H1 (cell line): Measurements from ENCODE around the gene ARHGEF28. TPM values are rescaled to one million over a fixed set of nuclear protein-coding genes. Genes with fewer than 3 reads are reported as not detected.

Experiments used
- CTCF ChIA-PET: fragments of 300-600 bp; sonication (Branson Sonifier 250); formaldehyde crosslinking; loops from one replicate; lab custom pipeline; 2021; ENCODE audit not compliant: partially characterized antibody; lab: Charles Lee
- POLR2A ChIA-PET: fragments of 300-600 bp; sonication (Branson Sonifier 250); formaldehyde crosslinking; loops from one replicate; lab custom pipeline; 2021; ENCODE audit warnings: inconsistent platforms; ENCODE audit not compliant: partially characterized antibody; lab: Charles Lee
- DNase-seq, 2 experiments: peaks; one replicate each; pipeline versions ENCODE4 v3.0.0 to v3.0.0-alpha.2; 2010 to 2022; ENCODE audit warnings: low spot score in 2 of 2, low read depth in 1 of 2, mixed read lengths in 1 of 2
- FAIRE-seq: peaks from 2 replicates; lab custom pipeline; 2011; peaks lifted over from hg19 to GRCh38; lab: Jason Lieb, UNC
- H2AFZ ChIP-seq: 2 replicates; pipeline ENCODE4 v1.8.1; 2012; ENCODE audit warnings: low read length, inconsistent platforms
- H2AK5ac ChIP-seq: 2 replicates; pipeline ENCODE4 v1.6.1; 2013; ENCODE audit warnings: low read depth, low read length
- H2BK120ac ChIP-seq: replicated peaks from 2 replicates; pipeline ENCODE3; 2013; ENCODE audit warnings: low read depth, low read length, inconsistent platforms
- H2BK12ac ChIP-seq: 2 replicates; pipeline ENCODE4 v1.6.1; 2013; ENCODE audit warnings: low read depth, low read length
- H2BK15ac ChIP-seq: 2 replicates; pipeline ENCODE4 v1.6.1; 2013; ENCODE audit warnings: low read length
- H2BK20ac ChIP-seq: 2 replicates; pipeline ENCODE4 v1.6.1; 2013; ENCODE audit warnings: low read length
- H2BK5ac ChIP-seq: 2 replicates; pipeline ENCODE4 v1.6.1; 2013; ENCODE audit warnings: low read depth, low read length
- H3K14ac ChIP-seq: 2 replicates; pipeline ENCODE4 v1.6.1; 2013; ENCODE audit warnings: inconsistent platforms; ENCODE audit not compliant: insufficient read length
- H3K18ac ChIP-seq: 2 replicates; pipeline ENCODE4 v1.6.1; 2013; ENCODE audit warnings: low read length; ENCODE audit errors: extremely low read depth
- H3K23ac ChIP-seq: 2 replicates; pipeline ENCODE4 v1.6.1; 2013; ENCODE audit warnings: inconsistent platforms; ENCODE audit not compliant: insufficient read length
- H3K23me2 ChIP-seq: 2 replicates; pipeline ENCODE4 v1.6.1; 2013; ENCODE audit warnings: low read depth, low read length
- H3K27ac ChIP-seq: 2 replicates; pipeline ENCODE4 v1.6.1; 2011; ENCODE audit warnings: low read depth, low read length, inconsistent platforms
- H3K27me3 ChIP-seq, 4 experiments: replicated peaks in 1 of 4; 1 replicate in 1 of 4; 2 replicates in 3 of 4; pipeline versions ENCODE4 v1.6.1 to v1.8.1; 2011 to 2013; ENCODE audit warnings: low read length in 3 of 4, mild to moderate bottlenecking in 3 of 4, inconsistent platforms in 2 of 4, mixed read lengths in 2 of 4, moderate library complexity in 1 of 4; ENCODE audit not compliant: control insufficient read depth in 3 of 4, insufficient read depth in 3 of 4; ENCODE audit errors: extremely low read depth in 1 of 4
- H3K36me3 ChIP-seq, 4 experiments: 2 replicates each; pipeline versions ENCODE4 v1.6.1 to v1.8.1; 2011 to 2013; ENCODE audit warnings: mild to moderate bottlenecking in 4 of 4, low read length in 3 of 4, moderate library complexity in 2 of 4, control low read depth in 1 of 4, inconsistent platforms in 1 of 4; ENCODE audit not compliant: insufficient read depth in 4 of 4, control insufficient read depth in 2 of 4
- H3K4ac ChIP-seq: replicated peaks from 2 replicates; pipeline ENCODE3; 2013; ENCODE audit warnings: low read length, low read depth, mixed read lengths, inconsistent platforms; ENCODE audit not compliant: insufficient read length
- H3K4me1 ChIP-seq, 4 experiments: replicated peaks in 1 of 4; 1 replicate in 1 of 4; 2 replicates in 3 of 4; pipeline versions ENCODE4 v1.6.1 to v1.8.1; 2011 to 2013; ENCODE audit warnings: low read length in 3 of 4, inconsistent platforms in 2 of 4, mixed read lengths in 1 of 4; ENCODE audit not compliant: insufficient read depth in 4 of 4, control insufficient read depth in 3 of 4
- H3K4me2 ChIP-seq, 2 experiments: 2 replicates each; pipeline versions ENCODE4 v1.6.1 to v1.8.1; 2011 to 2013; ENCODE audit warnings: low read depth in 2 of 2, low read length in 2 of 2, control low read depth in 1 of 2, inconsistent platforms in 1 of 2, mild to moderate bottlenecking in 1 of 2; ENCODE audit not compliant: insufficient read depth in 1 of 2
- H3K4me3 ChIP-seq, 4 experiments: fragments of 200-600, 300-600 bp in 1 of 4; sonication (generic), shearing (Covaris generic), sonication (Bioruptor Twin) in 1 of 4; 2 replicates each; pipeline versions ENCODE4 v1.5.1 to v1.8.1; 2011 to 2016; ENCODE audit warnings: low read length in 4 of 4, low read depth in 3 of 4, control low read depth in 2 of 4, inconsistent platforms in 2 of 4, mild to moderate bottlenecking in 2 of 4, mixed read lengths in 1 of 4, moderate library complexity in 1 of 4; ENCODE audit not compliant: insufficient read depth in 2 of 4; ENCODE audit errors: extremely low read depth in 1 of 4
- H3K56ac ChIP-seq: replicated peaks from 2 replicates; pipeline ENCODE3; 2013; ENCODE audit warnings: low read depth, mild to moderate bottlenecking, mixed read lengths, low read length, inconsistent platforms; ENCODE audit not compliant: insufficient read length
- H3K79me1 ChIP-seq: 2 replicates; pipeline ENCODE4 v1.6.1; 2013; ENCODE audit warnings: low read depth, low read length, control low read depth
- H3K79me2 ChIP-seq, 2 experiments: 2 replicates each; pipeline versions ENCODE4 v1.6.1 to v1.8.1; 2012 to 2013; ENCODE audit warnings: low read length in 2 of 2, mild to moderate bottlenecking in 2 of 2, inconsistent platforms in 1 of 2; ENCODE audit not compliant: insufficient read depth in 2 of 2, control insufficient read depth in 1 of 2
- H3K9ac ChIP-seq, 4 experiments: replicated peaks in 1 of 4; 1 replicate in 1 of 4; 2 replicates in 3 of 4; pipeline versions ENCODE4 v1.6.1 to v1.8.1; 2011 to 2013; ENCODE audit warnings: low read depth in 3 of 4, low read length in 3 of 4, control low read depth in 2 of 4, mild to moderate bottlenecking in 2 of 4, moderate library complexity in 2 of 4, inconsistent platforms in 1 of 4; ENCODE audit errors: extremely low read depth in 1 of 4
- H3K9me3 ChIP-seq, 2 experiments: 2 replicates each; pipeline versions ENCODE4 v1.6.1 to v1.8.1; 2012 to 2013; ENCODE audit warnings: mild to moderate bottlenecking in 2 of 2, moderate library complexity in 2 of 2, control low read depth in 1 of 2, inconsistent platforms in 1 of 2, low read depth in 1 of 2, low read length in 1 of 2, mixed read lengths in 1 of 2; ENCODE audit not compliant: insufficient read depth in 2 of 2
- H4K20me1 ChIP-seq, 2 experiments: replicated peaks in 1 of 2; 2 replicates each; pipeline versions ENCODE3 to v1.8.1; 2011 to 2013; ENCODE audit warnings: inconsistent platforms in 2 of 2, low read length in 2 of 2, mild to moderate bottlenecking in 1 of 2; ENCODE audit not compliant: insufficient read depth in 2 of 2, control insufficient read depth in 1 of 2
- H4K5ac ChIP-seq: 2 replicates; pipeline ENCODE4 v1.6.1; 2013; ENCODE audit warnings: low read length, low read depth, mixed read lengths, inconsistent platforms; ENCODE audit not compliant: insufficient read length
- H4K8ac ChIP-seq: 2 replicates; pipeline ENCODE4 v1.8.0; 2013; ENCODE audit warnings: mild to moderate bottlenecking, moderate library complexity, low read length, inconsistent platforms; ENCODE audit not compliant: insufficient read depth; ENCODE audit errors: extremely low read depth
- H4K91ac ChIP-seq: replicated peaks from 2 replicates; pipeline ENCODE3; 2013; ENCODE audit warnings: low read length, mixed read lengths, inconsistent platforms; ENCODE audit not compliant: insufficient read length
- ASH2L ChIP-seq: fragments of 200-600, 300-600 bp; sonication (generic); IDR thresholded peaks from one replicate; pipeline ENCODE4 v1.7.1; 2017; ENCODE audit warnings: low read length
- BRCA1 ChIP-seq: IDR thresholded peaks from 2 replicates; pipeline ENCODE4 v1.6.1; 2012; ENCODE audit warnings: low read depth, low read length, improper control_type of control experiment
- JUND ChIP-seq: IDR thresholded peaks from 2 replicates; pipeline ENCODE4 v1.6.1; 2011; ENCODE audit warnings: mild to moderate bottlenecking, improper control_type of control experiment, low read length
- SIN3A ChIP-seq, 2 experiments: IDR thresholded peaks in 1 of 2; conservative IDR thresholded peaks in 1 of 2; 2 replicates each; pipeline ENCODE4 v1.6.1; 2011 to 2012; ENCODE audit warnings: low read length in 2 of 2, improper control_type of control experiment in 1 of 2, low read depth in 1 of 2, mild to moderate bottlenecking in 1 of 2
- SIRT6 ChIP-seq: IDR thresholded peaks from one replicate; pipeline ENCODE4 v1.7.1; 2012; ENCODE audit warnings: low read length, inconsistent platforms
- SP1 ChIP-seq: IDR thresholded peaks from 2 replicates; pipeline ENCODE4 v1.6.1; 2011; ENCODE audit warnings: low read depth, low read length
- SP2 ChIP-seq: IDR thresholded peaks from 2 replicates; pipeline ENCODE4 v1.6.1; 2012; ENCODE audit warnings: mild to moderate bottlenecking, low read length, inconsistent platforms
- ZNF274 ChIP-seq: IDR thresholded peaks from 2 replicates; pipeline ENCODE4 v1.7.0; 2012; ENCODE audit warnings: low read length, borderline replicate concordance; ENCODE audit errors: extremely low read depth
- WGBS, 2 experiments: shearing (Covaris generic) in 1 of 2; methylation state at CpG; one replicate each; pipeline versions ENCODE4 v1.1.6 to v1.1.7; 2013 to 2015; ENCODE audit warnings: low lambda C conversion rate in 2 of 2, mixed read lengths in 2 of 2, inconsistent platforms in 1 of 2, low coverage in 1 of 2, missing lambda C conversion rate in 1 of 2; ENCODE audit not compliant: insufficient replicate concordance in 2 of 2, insufficient coverage in 1 of 2, insufficient read length in 1 of 2; ENCODE audit errors: extremely low coverage in 1 of 2, missing lambda C conversion rate in 1 of 2; 5-methylcytosine and 5-hydroxymethylcytosine counted together
- polyA plus RNA-seq, 7 experiments: library from polyadenylated mRNA; depleted of rRNA in 3 of 7; stranded (reverse) in 5 of 7; unstranded in 2 of 7; fragments of >200 nt in 5 of 7; fragments of 200-250 nt in 2 of 7; gene quantifications; 1 replicate in 5 of 7; 2 replicates in 1 of 7; 4 replicates in 1 of 7; pipeline versions ENCODE4 v1.2.1 to v1.2.3, GENCODE V29; 2011 to 2013; ENCODE audit warnings: missing spikeins in 2 of 7, mixed read lengths in 2 of 7
- total RNA-seq: library from RNA; stranded (reverse); fragmentation: NEBNext Ultra II Directional; extraction: Animal tissue kit (Norgen Biotek cat#: 25700); gene quantifications from 2 replicates; pipeline ENCODE4 v1.2.1, GENCODE V29; 2021
- TF ChIP-seq, protein P1 (sequence below): IDR thresholded peaks from 2 replicates; pipeline ENCODE4 v1.6.1; 2012; ENCODE audit warnings: inconsistent platforms
- TF ChIP-seq, protein P2 (sequence below), 3 experiments: IDR thresholded peaks; 1 replicate in 2 of 3; 2 replicates in 1 of 3; pipeline versions ENCODE4 v1.5.1 to v1.6.1; 2011; ENCODE audit warnings: low read length in 3 of 3, mild to moderate bottlenecking in 3 of 3, inconsistent platforms in 2 of 3, low read depth in 1 of 3, moderate library complexity in 1 of 3; ENCODE audit not compliant: insufficient read depth in 1 of 3; ENCODE audit errors: control extremely low read depth in 1 of 3

ARHGEF28 gene
- total and polyA plus RNA-seq, 2 of the 8 experiments (the other 6 are each of a cell fraction or from before 2014, with no cell fraction given): 0.33 to 1.0 TPM

DNA sequence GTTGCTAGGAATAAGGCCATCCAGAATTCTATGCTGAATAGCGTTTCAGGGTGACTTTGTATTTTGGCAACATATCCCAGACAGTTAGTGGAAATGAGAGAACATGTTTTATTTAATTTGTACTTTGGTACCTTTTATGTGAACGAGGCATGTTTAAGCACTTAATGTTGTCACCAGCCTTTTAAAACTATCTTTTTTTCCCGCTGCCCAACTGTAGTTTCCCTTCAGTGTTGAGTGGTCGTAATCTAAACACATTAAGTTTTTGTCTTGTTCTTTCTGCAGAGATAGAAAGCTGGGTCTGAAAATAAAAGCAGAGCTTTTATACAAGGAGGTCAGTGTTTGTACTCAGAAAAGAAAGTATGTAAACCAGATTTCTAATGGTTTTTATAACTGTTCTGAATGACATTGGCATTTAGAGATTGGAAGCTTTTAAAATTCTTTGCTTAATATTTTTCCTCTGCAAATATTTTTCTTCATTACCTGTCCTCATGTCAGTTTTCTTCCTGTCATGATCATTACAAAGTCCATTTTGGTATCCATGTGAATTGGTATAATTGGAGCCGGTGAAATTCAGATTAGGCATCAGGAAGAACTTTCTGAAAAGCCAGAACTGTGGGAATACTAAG lies 100.7 kb downstream of the ARHGEF28 start:
- Histone ChIP-seq H3K23ac (no peak overlapping the region), H3K4ac (no peak overlapping the region), H3K9ac (no peak overlapping the region), H2BK15ac (no peak overlapping the region), H3K14ac (no peak overlapping the region), H2BK120ac (no peak overlapping the region), H3K4me1 (no peaks in the 10 kb centered on the region), H3K79me2 (no peaks in the 10 kb centered on the region), H2BK5ac (no peak overlapping the region), H3K4me3 (no peak overlapping the region), H2BK12ac (no peak overlapping the region), H3K23me2 (no peaks in the 10 kb centered on the region), H2AFZ (no peak overlapping the region), H3K36me3 (no peaks in the 10 kb centered on the region), H2BK20ac (no peak overlapping the region), H3K27me3 (no peaks in the 10 kb centered on the region), H3K27ac (no peak overlapping the region), H3K18ac (no peak overlapping the region), H3K9me3 (no peaks in the 10 kb centered on the region), H4K8ac (no peak overlapping the region), H3K79me1 (no peaks in the 10 kb centered on the region), H4K91ac (no peak overlapping the region), H3K56ac (no peak overlapping the region), H3K4me2 (no peak overlapping the region), H2AK5ac (no peak overlapping the region), H4K20me1 (no peaks in the 10 kb centered on the region), H4K5ac (no peak overlapping the region)
- POLR2A ChIA-PET: interaction anchor here (0.6 kb wide), 1 partner anchor 195 kb away, joined by 3 read pairs; no protein-coding TSS in a partner anchor
- CTCF ChIA-PET: no interaction called here
- FAIRE-seq (no peak), DNase-seq (no peak)
- WGBS, 2 experiments: 82% methylated on average over 5 of the region's 5 CpGs; no CpG with 5 or more reads in 1 of the 2 experiments
- TF ChIP-seq SP1 (no peak), ZNF274 (no peak), ASH2L (no peak), SIRT6 (no peak), BRCA1 (no peak), SP2 (no peak), JUND (no peak), SIN3A (conservative IDR thresholded peaks at IDR 0.05 in 1 of 2, IDR thresholded peaks at IDR 0.05 in 1 of 2; ENCODE audit: low read depth in 1 of 2, low read length in 2 of 2) (no peak)
- TF ChIP-seq, protein P1, sequence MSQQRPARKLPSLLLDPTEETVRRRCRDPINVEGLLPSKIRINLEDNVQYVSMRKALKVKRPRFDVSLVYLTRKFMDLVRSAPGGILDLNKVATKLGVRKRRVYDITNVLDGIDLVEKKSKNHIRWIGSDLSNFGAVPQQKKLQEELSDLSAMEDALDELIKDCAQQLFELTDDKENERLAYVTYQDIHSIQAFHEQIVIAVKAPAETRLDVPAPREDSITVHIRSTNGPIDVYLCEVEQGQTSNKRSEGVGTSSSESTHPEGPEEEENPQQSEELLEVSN: no peak
- TF ChIP-seq, protein P2, sequence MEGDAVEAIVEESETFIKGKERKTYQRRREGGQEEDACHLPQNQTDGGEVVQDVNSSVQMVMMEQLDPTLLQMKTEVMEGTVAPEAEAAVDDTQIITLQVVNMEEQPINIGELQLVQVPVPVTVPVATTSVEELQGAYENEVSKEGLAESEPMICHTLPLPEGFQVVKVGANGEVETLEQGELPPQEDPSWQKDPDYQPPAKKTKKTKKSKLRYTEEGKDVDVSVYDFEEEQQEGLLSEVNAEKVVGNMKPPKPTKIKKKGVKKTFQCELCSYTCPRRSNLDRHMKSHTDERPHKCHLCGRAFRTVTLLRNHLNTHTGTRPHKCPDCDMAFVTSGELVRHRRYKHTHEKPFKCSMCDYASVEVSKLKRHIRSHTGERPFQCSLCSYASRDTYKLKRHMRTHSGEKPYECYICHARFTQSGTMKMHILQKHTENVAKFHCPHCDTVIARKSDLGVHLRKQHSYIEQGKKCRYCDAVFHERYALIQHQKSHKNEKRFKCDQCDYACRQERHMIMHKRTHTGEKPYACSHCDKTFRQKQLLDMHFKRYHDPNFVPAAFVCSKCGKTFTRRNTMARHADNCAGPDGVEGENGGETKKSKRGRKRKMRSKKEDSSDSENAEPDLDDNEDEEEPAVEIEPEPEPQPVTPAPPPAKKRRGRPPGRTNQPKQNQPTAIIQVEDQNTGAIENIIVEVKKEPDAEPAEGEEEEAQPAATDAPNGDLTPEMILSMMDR (IDR thresholded peaks at IDR 0.05; ENCODE audit: control extremely low read depth in 1 of 3, insufficient read depth in 1 of 3, low read depth in 1 of 3, low read length in 3 of 3): no peak
